GM12891 (cell line): ENCODE results near the gene DCAF15.

Source experiments
- POLR2A ChIP-seq: IDR thresholded peaks from 2 replicates; pipeline ENCODE4 v1.6.1; 2011; ENCODE audit warnings: low read depth, low read length, control low read depth
- POLR2AphosphoS5 ChIP-seq: IDR thresholded peaks from 2 replicates; pipeline ENCODE4 v1.6.1; 2011; ENCODE audit warnings: low read depth, low read length, control low read depth
- POU2F2 ChIP-seq: IDR thresholded peaks from 2 replicates; pipeline ENCODE4 v1.6.1; 2011; ENCODE audit warnings: low read depth, mild to moderate bottlenecking, control low read depth, low read length, moderate library complexity
- TAF1 ChIP-seq: IDR thresholded peaks from 2 replicates; pipeline ENCODE4 v1.6.1; 2011; ENCODE audit warnings: low read depth, low read length, control low read depth

DNA sequence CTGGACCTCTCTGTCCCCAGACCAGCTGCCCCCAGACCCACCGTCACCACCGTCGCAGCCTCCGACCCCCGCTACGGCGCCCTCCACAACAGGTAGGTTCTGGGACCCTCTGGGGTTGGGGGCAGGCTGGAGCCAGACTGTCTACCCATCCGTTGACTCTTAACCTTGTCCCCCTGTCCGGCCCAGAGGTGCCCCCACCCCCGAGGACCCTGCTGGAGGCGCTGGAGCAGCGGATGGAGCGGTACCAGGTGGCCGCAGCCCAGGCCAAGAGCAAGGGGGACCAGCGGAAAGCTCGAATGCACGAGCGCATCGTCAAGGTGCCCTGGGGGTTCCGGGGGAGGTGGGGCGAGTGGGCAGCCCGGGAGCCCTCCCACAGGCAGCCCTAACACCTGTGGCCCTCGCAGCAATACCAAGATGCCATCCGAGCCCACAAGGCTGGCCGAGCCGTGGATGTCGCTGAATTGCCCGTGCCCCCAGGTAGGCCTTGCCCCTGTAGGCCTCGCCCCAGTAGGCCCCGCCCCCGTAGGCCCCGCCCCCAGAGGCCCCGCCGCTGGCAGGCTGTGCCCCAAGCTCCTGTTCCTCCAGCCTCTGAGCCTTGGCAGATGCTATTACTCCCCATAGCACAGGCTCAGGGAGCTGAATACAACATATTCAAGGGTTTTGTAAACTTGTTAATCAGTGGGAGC, 33.4 kb upstream of the DCAF15 start:
- TF ChIP-seq TAF1 = no peak
- no peak for TF ChIP-seq POLR2AphosphoS5
- no peak for TF ChIP-seq POLR2A
- no peak for TF ChIP-seq POU2F2
